H1 (cell line): ENCODE measurements around the gene RFX2. TPM values are rescaled to one million over a fixed set of nuclear protein-coding genes. Genes with fewer than 3 reads are reported as not detected.

Experiments
- CTCF ChIA-PET: fragments of 300-600 bp; sonication (Branson Sonifier 250); formaldehyde crosslinking; loops from one replicate; lab custom pipeline; 2021; ENCODE audit not compliant: partially characterized antibody; lab: Charles Lee
- POLR2A ChIA-PET: fragments of 300-600 bp; sonication (Branson Sonifier 250); formaldehyde crosslinking; loops from one replicate; lab custom pipeline; 2021; ENCODE audit warnings: inconsistent platforms; ENCODE audit not compliant: partially characterized antibody; lab: Charles Lee
- DNase-seq, 2 experiments: peaks; one replicate each; pipeline versions ENCODE4 v3.0.0 to v3.0.0-alpha.2; 2010 to 2022; ENCODE audit warnings: low spot score in 2 of 2, low read depth in 1 of 2, mixed read lengths in 1 of 2
- FAIRE-seq: peaks from 2 replicates; lab custom pipeline; 2011; peaks lifted over from hg19 to GRCh38; lab: Jason Lieb, UNC
- H2AFZ ChIP-seq: 2 replicates; pipeline ENCODE4 v1.8.1; 2012; ENCODE audit warnings: low read length, inconsistent platforms
- H2AK5ac ChIP-seq: 2 replicates; pipeline ENCODE4 v1.6.1; 2013; ENCODE audit warnings: low read depth, low read length
- H2BK120ac ChIP-seq: replicated peaks from 2 replicates; pipeline ENCODE3; 2013; ENCODE audit warnings: low read depth, low read length, inconsistent platforms
- H2BK12ac ChIP-seq: 2 replicates; pipeline ENCODE4 v1.6.1; 2013; ENCODE audit warnings: low read depth, low read length
- H2BK15ac ChIP-seq: 2 replicates; pipeline ENCODE4 v1.6.1; 2013; ENCODE audit warnings: low read length
- H2BK20ac ChIP-seq: 2 replicates; pipeline ENCODE4 v1.6.1; 2013; ENCODE audit warnings: low read length
- H2BK5ac ChIP-seq: 2 replicates; pipeline ENCODE4 v1.6.1; 2013; ENCODE audit warnings: low read depth, low read length
- H3K14ac ChIP-seq: 2 replicates; pipeline ENCODE4 v1.6.1; 2013; ENCODE audit warnings: inconsistent platforms; ENCODE audit not compliant: insufficient read length
- H3K18ac ChIP-seq: 2 replicates; pipeline ENCODE4 v1.6.1; 2013; ENCODE audit warnings: low read length; ENCODE audit errors: extremely low read depth
- H3K23ac ChIP-seq: 2 replicates; pipeline ENCODE4 v1.6.1; 2013; ENCODE audit warnings: inconsistent platforms; ENCODE audit not compliant: insufficient read length
- H3K23me2 ChIP-seq: 2 replicates; pipeline ENCODE4 v1.6.1; 2013; ENCODE audit warnings: low read depth, low read length
- H3K27ac ChIP-seq: 2 replicates; pipeline ENCODE4 v1.6.1; 2011; ENCODE audit warnings: low read depth, low read length, inconsistent platforms
- H3K27me3 ChIP-seq, 4 experiments: replicated peaks in 1 of 4; 1 replicate in 1 of 4; 2 replicates in 3 of 4; pipeline versions ENCODE4 v1.6.1 to v1.8.1; 2011 to 2013; ENCODE audit warnings: low read length in 3 of 4, mild to moderate bottlenecking in 3 of 4, inconsistent platforms in 2 of 4, mixed read lengths in 2 of 4, moderate library complexity in 1 of 4; ENCODE audit not compliant: control insufficient read depth in 3 of 4, insufficient read depth in 3 of 4; ENCODE audit errors: extremely low read depth in 1 of 4
- H3K36me3 ChIP-seq, 4 experiments: 2 replicates each; pipeline versions ENCODE4 v1.6.1 to v1.8.1; 2011 to 2013; ENCODE audit warnings: mild to moderate bottlenecking in 4 of 4, low read length in 3 of 4, moderate library complexity in 2 of 4, control low read depth in 1 of 4, inconsistent platforms in 1 of 4; ENCODE audit not compliant: insufficient read depth in 4 of 4, control insufficient read depth in 2 of 4
- H3K4ac ChIP-seq: replicated peaks from 2 replicates; pipeline ENCODE3; 2013; ENCODE audit warnings: low read length, low read depth, mixed read lengths, inconsistent platforms; ENCODE audit not compliant: insufficient read length
- H3K4me1 ChIP-seq, 4 experiments: replicated peaks in 1 of 4; 1 replicate in 1 of 4; 2 replicates in 3 of 4; pipeline versions ENCODE4 v1.6.1 to v1.8.1; 2011 to 2013; ENCODE audit warnings: low read length in 3 of 4, inconsistent platforms in 2 of 4, mixed read lengths in 1 of 4; ENCODE audit not compliant: insufficient read depth in 4 of 4, control insufficient read depth in 3 of 4
- H3K4me2 ChIP-seq, 2 experiments: 2 replicates each; pipeline versions ENCODE4 v1.6.1 to v1.8.1; 2011 to 2013; ENCODE audit warnings: low read depth in 2 of 2, low read length in 2 of 2, control low read depth in 1 of 2, inconsistent platforms in 1 of 2, mild to moderate bottlenecking in 1 of 2; ENCODE audit not compliant: insufficient read depth in 1 of 2
- H3K4me3 ChIP-seq, 4 experiments: fragments of 200-600, 300-600 bp in 1 of 4; sonication (generic), shearing (Covaris generic), sonication (Bioruptor Twin) in 1 of 4; 2 replicates each; pipeline versions ENCODE4 v1.5.1 to v1.8.1; 2011 to 2016; ENCODE audit warnings: low read length in 4 of 4, low read depth in 3 of 4, control low read depth in 2 of 4, inconsistent platforms in 2 of 4, mild to moderate bottlenecking in 2 of 4, mixed read lengths in 1 of 4, moderate library complexity in 1 of 4; ENCODE audit not compliant: insufficient read depth in 2 of 4; ENCODE audit errors: extremely low read depth in 1 of 4
- H3K56ac ChIP-seq: replicated peaks from 2 replicates; pipeline ENCODE3; 2013; ENCODE audit warnings: low read depth, mild to moderate bottlenecking, mixed read lengths, low read length, inconsistent platforms; ENCODE audit not compliant: insufficient read length
- H3K79me1 ChIP-seq: 2 replicates; pipeline ENCODE4 v1.6.1; 2013; ENCODE audit warnings: low read depth, low read length, control low read depth
- H3K79me2 ChIP-seq, 2 experiments: 2 replicates each; pipeline versions ENCODE4 v1.6.1 to v1.8.1; 2012 to 2013; ENCODE audit warnings: low read length in 2 of 2, mild to moderate bottlenecking in 2 of 2, inconsistent platforms in 1 of 2; ENCODE audit not compliant: insufficient read depth in 2 of 2, control insufficient read depth in 1 of 2
- H3K9ac ChIP-seq, 4 experiments: replicated peaks in 1 of 4; 1 replicate in 1 of 4; 2 replicates in 3 of 4; pipeline versions ENCODE4 v1.6.1 to v1.8.1; 2011 to 2013; ENCODE audit warnings: low read depth in 3 of 4, low read length in 3 of 4, control low read depth in 2 of 4, mild to moderate bottlenecking in 2 of 4, moderate library complexity in 2 of 4, inconsistent platforms in 1 of 4; ENCODE audit errors: extremely low read depth in 1 of 4
- H3K9me3 ChIP-seq, 2 experiments: 2 replicates each; pipeline versions ENCODE4 v1.6.1 to v1.8.1; 2012 to 2013; ENCODE audit warnings: mild to moderate bottlenecking in 2 of 2, moderate library complexity in 2 of 2, control low read depth in 1 of 2, inconsistent platforms in 1 of 2, low read depth in 1 of 2, low read length in 1 of 2, mixed read lengths in 1 of 2; ENCODE audit not compliant: insufficient read depth in 2 of 2
- H4K20me1 ChIP-seq, 2 experiments: replicated peaks in 1 of 2; 2 replicates each; pipeline versions ENCODE3 to v1.8.1; 2011 to 2013; ENCODE audit warnings: inconsistent platforms in 2 of 2, low read length in 2 of 2, mild to moderate bottlenecking in 1 of 2; ENCODE audit not compliant: insufficient read depth in 2 of 2, control insufficient read depth in 1 of 2
- H4K5ac ChIP-seq: 2 replicates; pipeline ENCODE4 v1.6.1; 2013; ENCODE audit warnings: low read length, low read depth, mixed read lengths, inconsistent platforms; ENCODE audit not compliant: insufficient read length
- H4K8ac ChIP-seq: 2 replicates; pipeline ENCODE4 v1.8.0; 2013; ENCODE audit warnings: mild to moderate bottlenecking, moderate library complexity, low read length, inconsistent platforms; ENCODE audit not compliant: insufficient read depth; ENCODE audit errors: extremely low read depth
- H4K91ac ChIP-seq: replicated peaks from 2 replicates; pipeline ENCODE3; 2013; ENCODE audit warnings: low read length, mixed read lengths, inconsistent platforms; ENCODE audit not compliant: insufficient read length
- FOSL1 ChIP-seq: IDR thresholded peaks from 2 replicates; pipeline ENCODE4 v1.6.1; 2011; ENCODE audit warnings: mild to moderate bottlenecking, low read depth, low read length, moderate library complexity; ENCODE audit not compliant: insufficient read depth
- GABPA ChIP-seq: IDR thresholded peaks from 2 replicates; pipeline ENCODE4 v1.6.1; 2011; ENCODE audit warnings: mild to moderate bottlenecking, low read length, moderate library complexity, borderline replicate concordance; ENCODE audit not compliant: insufficient read depth
- POLR2AphosphoS5 ChIP-seq: IDR thresholded peaks from 2 replicates; pipeline ENCODE4 v1.6.1; 2011; ENCODE audit warnings: low read depth, low read length
- RAD21 ChIP-seq, 2 experiments: IDR thresholded peaks in 1 of 2; conservative IDR thresholded peaks in 1 of 2; 2 replicates each; pipeline ENCODE4 v1.6.1; 2011; ENCODE audit warnings: low read depth in 2 of 2, low read length in 2 of 2, improper control_type of control experiment in 1 of 2, inconsistent platforms in 1 of 2, mild to moderate bottlenecking in 1 of 2, moderate library complexity in 1 of 2
- SAP30 ChIP-seq: fragments of 300-600 bp; sonication (generic); IDR thresholded peaks from 2 replicates; pipeline ENCODE4 v1.7.1; 2012; ENCODE audit warnings: low read length, moderate library complexity, mild to moderate bottlenecking, inconsistent platforms; ENCODE audit not compliant: insufficient read depth, insufficient replicate concordance
- TEAD4 ChIP-seq: IDR thresholded peaks from 2 replicates; pipeline ENCODE4 v1.6.1; 2012; ENCODE audit warnings: low read depth, low read length, inconsistent platforms, mixed read lengths
- WGBS, 2 experiments: shearing (Covaris generic) in 1 of 2; methylation state at CpG; one replicate each; pipeline versions ENCODE4 v1.1.6 to v1.1.7; 2013 to 2015; ENCODE audit warnings: low lambda C conversion rate in 2 of 2, mixed read lengths in 2 of 2, inconsistent platforms in 1 of 2, low coverage in 1 of 2, missing lambda C conversion rate in 1 of 2; ENCODE audit not compliant: insufficient replicate concordance in 2 of 2, insufficient coverage in 1 of 2, insufficient read length in 1 of 2; ENCODE audit errors: extremely low coverage in 1 of 2, missing lambda C conversion rate in 1 of 2; 5-methylcytosine and 5-hydroxymethylcytosine counted together
- polyA plus RNA-seq, 7 experiments: library from polyadenylated mRNA; depleted of rRNA in 3 of 7; stranded (reverse) in 5 of 7; unstranded in 2 of 7; fragments of >200 nt in 5 of 7; fragments of 200-250 nt in 2 of 7; gene quantifications; 1 replicate in 5 of 7; 2 replicates in 1 of 7; 4 replicates in 1 of 7; pipeline versions ENCODE4 v1.2.1 to v1.2.3, GENCODE V29; 2011 to 2013; ENCODE audit warnings: missing spikeins in 2 of 7, mixed read lengths in 2 of 7
- total RNA-seq: library from RNA; stranded (reverse); fragmentation: NEBNext Ultra II Directional; extraction: Animal tissue kit (Norgen Biotek cat#: 25700); gene quantifications from 2 replicates; pipeline ENCODE4 v1.2.1, GENCODE V29; 2021
- TF ChIP-seq, protein P1 (sequence below): IDR thresholded peaks from 2 replicates; pipeline ENCODE4 v1.6.1; 2011; ENCODE audit warnings: low read depth, mild to moderate bottlenecking, low read length; ENCODE audit not compliant: insufficient read depth
- TF ChIP-seq, protein P2 (sequence below), 3 experiments: IDR thresholded peaks; 1 replicate in 2 of 3; 2 replicates in 1 of 3; pipeline versions ENCODE4 v1.5.1 to v1.6.1; 2011; ENCODE audit warnings: low read length in 3 of 3, mild to moderate bottlenecking in 3 of 3, inconsistent platforms in 2 of 3, low read depth in 1 of 3, moderate library complexity in 1 of 3; ENCODE audit not compliant: insufficient read depth in 1 of 3; ENCODE audit errors: control extremely low read depth in 1 of 3

Gene RFX2
- total and polyA plus RNA-seq, 2 of the 8 experiments (the other 6 are each of a cell fraction or from before 2014, with no cell fraction given): 4.8 to 5.3 TPM

DNA sequence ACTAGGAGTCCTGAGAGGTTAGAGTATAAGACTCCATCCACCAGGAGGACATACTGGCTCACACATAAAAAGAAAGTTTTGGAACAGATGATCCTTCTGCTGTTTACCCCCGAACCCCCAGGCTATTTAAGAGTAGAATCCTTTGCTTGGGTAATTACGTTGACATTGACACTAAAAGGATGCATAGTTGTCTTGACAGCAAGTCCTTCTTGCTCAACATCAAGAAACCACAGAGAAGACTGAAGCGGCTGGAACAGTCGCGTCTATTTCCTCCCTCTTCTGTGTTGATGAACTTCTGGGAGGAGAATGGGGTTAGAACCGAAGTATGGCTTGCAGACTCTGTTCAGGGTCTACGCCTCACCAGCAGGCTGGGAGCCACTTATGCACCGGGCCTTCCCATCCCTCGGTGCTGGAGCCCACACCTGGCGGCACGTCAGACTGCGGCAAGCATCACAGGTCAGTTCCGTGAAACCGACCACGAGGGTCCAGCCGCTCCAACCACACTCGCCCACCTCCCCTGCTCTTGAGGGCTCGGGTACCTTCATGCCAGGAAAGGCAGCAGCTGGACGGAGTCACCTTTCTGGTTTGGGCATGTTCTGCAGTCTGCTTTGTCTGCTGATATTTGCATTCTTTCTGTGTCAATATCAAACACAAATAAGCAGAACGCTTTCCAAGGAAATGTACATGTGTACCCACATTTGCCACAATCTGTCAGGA is 90.0 kb downstream of the RFX2 start:
- Histone ChIP-seq H3K36me3 (no peaks in the 10 kb centered on the region), H2AK5ac (no peak overlapping the region), H3K9me3 (no peaks in the 10 kb centered on the region), H3K18ac (no peak overlapping the region), H3K4me2 (no peak overlapping the region), H2AFZ (no peak overlapping the region), H3K79me2 (no peaks in the 10 kb centered on the region), H3K27ac (no peak overlapping the region), H2BK20ac (no peak overlapping the region), H4K5ac (no peak overlapping the region), H2BK5ac (no peak overlapping the region), H2BK120ac (no peak overlapping the region), H3K27me3 (peaks cover 0 to 4% (median under 1%) of the 10 kb centered on the region in 4 experiments; a peak in 4 of 7 replicates), H3K4me1 (peaks cover 0 to 6% (median 0%) of the 10 kb centered on the region in 4 experiments; a peak in 2 of 7 replicates), H3K9ac (peak overlapping the region in 1 of 4 experiments; percentile 29; a peak in 1 of 7 replicates), H3K4ac (no peak overlapping the region), H3K23ac (no peak overlapping the region), H2BK15ac (no peak overlapping the region), H2BK12ac (no peak overlapping the region), H3K4me3 (no peak overlapping the region), H3K79me1 (no peaks in the 10 kb centered on the region), H4K20me1 (no peaks in the 10 kb centered on the region), H3K23me2 (no peaks in the 10 kb centered on the region), H3K56ac (no peak overlapping the region), H3K14ac (no peak overlapping the region), H4K8ac (no peak overlapping the region), H4K91ac (no peak overlapping the region)
- CTCF ChIA-PET: interaction anchor here (1.0 to 11.7 kb wide), 15 partner anchors 11 to 216 kb away, joined by 4 to 306 read pairs (median 13); partner anchors contain the start of gene NRTN
- POLR2A ChIA-PET: interaction anchor here (1.1 kb wide), 2 partner anchors 27 to 42 kb away, joined by 3 read pairs; partner anchors contain the start of gene RANBP3
- 83% methylated on average over 20 of the region's 20 CpGs; no CpG with 5 or more reads in 1 of the 2 experiments for WGBS, 2 experiments
- DNase-seq (no peak), FAIRE-seq (no peak)
- TF ChIP-seq POLR2AphosphoS5 (no peak), SAP30 (no peak), GABPA (no peak), RAD21 (IDR thresholded peaks at IDR 0.05 in 1 of 2, conservative IDR thresholded peaks at IDR 0.05 in 1 of 2; ENCODE audit: low read depth in 2 of 2, low read length in 2 of 2) (no peak), TEAD4 (no peak), FOSL1 (no peak)
- TF ChIP-seq, protein P1, sequence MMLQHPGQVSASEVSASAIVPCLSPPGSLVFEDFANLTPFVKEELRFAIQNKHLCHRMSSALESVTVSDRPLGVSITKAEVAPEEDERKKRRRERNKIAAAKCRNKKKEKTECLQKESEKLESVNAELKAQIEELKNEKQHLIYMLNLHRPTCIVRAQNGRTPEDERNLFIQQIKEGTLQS: no peak
- TF ChIP-seq, protein P2, sequence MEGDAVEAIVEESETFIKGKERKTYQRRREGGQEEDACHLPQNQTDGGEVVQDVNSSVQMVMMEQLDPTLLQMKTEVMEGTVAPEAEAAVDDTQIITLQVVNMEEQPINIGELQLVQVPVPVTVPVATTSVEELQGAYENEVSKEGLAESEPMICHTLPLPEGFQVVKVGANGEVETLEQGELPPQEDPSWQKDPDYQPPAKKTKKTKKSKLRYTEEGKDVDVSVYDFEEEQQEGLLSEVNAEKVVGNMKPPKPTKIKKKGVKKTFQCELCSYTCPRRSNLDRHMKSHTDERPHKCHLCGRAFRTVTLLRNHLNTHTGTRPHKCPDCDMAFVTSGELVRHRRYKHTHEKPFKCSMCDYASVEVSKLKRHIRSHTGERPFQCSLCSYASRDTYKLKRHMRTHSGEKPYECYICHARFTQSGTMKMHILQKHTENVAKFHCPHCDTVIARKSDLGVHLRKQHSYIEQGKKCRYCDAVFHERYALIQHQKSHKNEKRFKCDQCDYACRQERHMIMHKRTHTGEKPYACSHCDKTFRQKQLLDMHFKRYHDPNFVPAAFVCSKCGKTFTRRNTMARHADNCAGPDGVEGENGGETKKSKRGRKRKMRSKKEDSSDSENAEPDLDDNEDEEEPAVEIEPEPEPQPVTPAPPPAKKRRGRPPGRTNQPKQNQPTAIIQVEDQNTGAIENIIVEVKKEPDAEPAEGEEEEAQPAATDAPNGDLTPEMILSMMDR (IDR thresholded peaks at IDR 0.05; ENCODE audit: control extremely low read depth in 1 of 3, insufficient read depth in 1 of 3, low read depth in 1 of 3, low read length in 3 of 3): no peak
